HS-5 (cell line): ENCODE results near the gene PODXL.
"Not testable (repeated sequence)": the region's sequence is repeated elsewhere in the genome, so short reads cannot be mapped to it uniquely, and the experiment has no call there.

Experiments
- DNase-seq: peaks from one replicate; pipeline ENCODE4 v3.0.0-alpha.2; 2012; ENCODE audit warnings: low read depth

The PODXL gene

DNA sequence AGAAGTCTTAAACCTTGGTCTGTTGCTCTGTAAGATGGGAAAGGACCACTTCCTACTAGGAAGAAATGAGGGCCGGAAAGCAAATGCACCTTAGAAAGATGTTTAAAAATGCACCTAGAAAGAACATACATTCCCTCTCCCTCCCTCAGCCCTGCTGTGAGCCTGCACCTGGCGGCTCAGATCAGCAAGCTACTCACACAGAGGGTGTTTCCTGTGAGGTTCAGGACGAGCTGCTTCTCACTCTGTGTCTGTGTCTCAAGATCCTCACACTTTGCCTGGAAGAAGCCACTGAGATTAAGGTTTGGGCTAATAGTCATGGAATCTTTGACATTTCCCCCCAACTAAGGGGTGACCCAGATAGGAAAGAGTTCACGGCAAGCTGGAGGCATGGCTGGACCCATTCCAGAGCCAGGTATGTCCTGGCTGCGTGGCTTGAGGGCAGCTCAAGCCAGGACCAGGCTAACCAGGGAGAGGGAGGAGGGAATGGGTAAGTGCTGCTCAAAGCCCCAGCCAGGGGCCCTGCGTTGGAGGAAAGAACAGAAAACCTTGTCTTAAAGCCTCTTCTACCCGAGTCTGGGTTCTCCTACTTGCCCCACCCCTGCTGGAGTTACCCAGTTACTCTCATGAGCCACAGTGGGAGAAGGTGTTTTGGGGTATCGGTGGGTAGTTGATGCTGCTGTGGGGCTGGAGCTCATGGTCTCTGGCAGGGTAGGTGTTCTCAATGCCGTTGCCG is 47.5 kb downstream of the PODXL start:
- no peak for DNase-seq

DNA sequence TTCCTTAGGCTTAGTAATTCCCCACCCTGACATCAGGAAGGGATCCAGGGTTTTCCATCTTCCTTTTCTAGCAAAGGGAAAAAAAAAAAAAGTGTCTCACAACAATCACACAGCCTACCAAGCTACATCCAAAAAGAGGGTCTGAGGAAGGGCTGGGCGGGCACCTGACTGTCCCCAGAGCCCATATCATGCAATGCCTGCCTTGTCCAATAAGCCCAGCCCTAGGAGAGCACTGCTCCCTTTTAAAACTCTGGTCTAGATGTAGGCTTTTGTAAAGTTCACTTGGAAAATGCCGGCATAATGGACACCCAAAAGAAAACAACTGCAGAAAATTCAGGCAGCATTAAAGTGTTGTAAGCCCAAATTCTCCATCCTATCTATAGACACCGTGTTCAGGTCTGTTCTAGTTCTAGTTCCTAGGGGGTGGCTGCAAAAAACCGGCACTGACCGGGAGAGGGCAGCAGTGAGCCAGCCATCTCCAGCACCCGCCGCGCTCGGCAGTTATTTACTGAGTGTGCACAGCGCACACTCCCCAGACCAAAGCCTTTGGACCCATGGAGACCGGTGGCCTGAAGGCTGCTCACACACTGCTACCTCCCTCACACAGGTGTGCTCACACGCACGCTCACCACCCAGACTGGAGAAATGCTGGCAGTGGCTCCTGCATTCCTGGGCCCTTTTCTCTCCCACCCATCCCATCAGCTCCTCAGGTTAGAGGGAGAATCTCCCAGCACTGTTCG is 48.7 kb downstream of the PODXL start:
- DNase-seq = no peak

DNA sequence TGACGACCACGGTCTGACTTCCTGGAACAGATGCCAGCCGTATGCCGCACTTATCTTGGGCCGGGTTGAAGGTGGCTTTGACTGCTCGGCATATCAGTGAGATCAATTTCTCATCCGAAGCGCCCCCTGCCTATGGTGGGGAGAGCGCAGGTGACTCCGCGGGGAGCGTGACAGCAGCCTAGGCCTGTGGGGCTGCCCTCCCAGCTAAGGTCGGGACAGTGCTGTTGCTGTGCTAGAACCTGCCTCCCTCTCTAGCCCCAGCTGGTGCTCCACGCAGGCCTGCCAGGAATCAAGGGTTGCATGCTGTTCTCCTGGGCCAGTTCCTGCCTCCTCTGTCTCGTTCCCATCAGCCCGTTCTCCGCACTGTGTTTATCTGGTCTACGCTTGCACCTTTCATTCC is 49.8 kb downstream of the PODXL start:
- no peak for DNase-seq

DNA sequence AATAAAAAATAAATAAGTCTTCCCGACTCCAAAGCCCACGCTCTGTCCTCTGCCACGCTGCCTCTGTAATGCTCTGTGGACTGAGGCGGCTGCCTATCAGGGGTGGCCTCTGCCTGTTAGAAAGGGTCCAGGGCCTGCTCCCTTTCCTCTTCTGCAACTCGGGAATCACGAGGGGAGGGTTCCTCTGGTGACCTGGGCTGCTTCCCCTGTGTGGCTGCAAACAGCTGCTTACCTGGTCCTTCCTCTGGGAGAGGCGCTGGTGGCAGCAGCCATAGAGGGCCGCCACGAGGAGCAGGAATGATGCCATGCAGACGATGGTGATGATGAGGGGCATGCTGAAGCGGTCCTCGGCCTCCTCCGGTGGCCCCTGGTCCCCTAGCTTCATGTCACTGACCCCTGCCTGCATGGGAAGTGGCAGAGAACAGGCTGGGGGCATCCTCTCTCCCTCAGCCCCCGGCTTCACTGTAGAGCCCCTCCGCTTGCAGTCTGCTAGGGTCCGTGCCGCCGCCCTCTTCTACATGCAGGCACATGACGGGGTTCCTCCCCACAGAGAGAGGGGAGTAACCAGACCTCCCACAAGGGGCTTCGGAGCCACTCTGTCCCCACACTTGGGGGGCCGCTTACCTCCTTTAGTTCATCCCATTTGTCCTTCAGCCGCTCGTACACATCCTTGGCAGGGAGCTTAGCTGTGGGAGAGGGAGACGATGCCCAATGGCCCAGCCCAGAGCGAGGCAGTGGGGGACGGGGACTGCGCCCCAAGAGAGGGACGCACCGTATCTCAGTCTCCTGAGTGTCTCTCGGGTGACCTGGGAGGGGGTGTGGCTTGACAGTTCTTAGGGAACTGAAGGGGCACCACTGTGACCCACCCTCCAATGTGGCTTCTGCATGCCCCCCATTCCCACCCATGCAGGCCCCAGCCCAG is 50.5 kb downstream of the PODXL start:
- DNase-seq = no peak

DNA sequence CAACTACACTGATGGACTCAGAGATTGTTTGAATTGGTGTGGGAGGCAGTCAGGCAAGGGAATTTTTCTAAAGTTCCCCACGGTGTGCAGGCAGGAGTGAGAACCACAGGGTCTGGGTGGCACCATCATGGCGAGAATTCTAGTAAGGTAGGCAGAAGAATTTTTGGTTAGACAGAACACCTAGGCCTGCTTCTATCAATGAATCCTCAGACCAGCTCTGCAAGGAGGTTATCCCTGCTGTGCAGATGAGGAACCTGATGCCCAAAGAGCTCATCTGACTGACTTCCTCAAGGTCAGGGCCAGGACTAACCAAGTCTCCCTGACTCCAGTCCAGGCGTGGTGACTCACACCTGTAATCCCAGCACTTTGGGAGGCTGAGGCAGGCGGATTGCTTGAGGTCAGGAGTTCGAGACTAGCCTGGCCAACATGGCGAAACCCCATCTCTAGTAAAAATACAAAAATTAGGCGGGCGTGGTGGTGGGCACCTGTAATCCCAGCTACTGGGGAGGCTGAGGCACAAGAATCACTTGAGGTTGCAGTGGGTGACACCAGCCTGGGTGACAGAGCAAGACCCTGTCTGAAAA is 51.3 kb downstream of the PODXL start:
- DNase-seq = not testable (repeated sequence)

DNA sequence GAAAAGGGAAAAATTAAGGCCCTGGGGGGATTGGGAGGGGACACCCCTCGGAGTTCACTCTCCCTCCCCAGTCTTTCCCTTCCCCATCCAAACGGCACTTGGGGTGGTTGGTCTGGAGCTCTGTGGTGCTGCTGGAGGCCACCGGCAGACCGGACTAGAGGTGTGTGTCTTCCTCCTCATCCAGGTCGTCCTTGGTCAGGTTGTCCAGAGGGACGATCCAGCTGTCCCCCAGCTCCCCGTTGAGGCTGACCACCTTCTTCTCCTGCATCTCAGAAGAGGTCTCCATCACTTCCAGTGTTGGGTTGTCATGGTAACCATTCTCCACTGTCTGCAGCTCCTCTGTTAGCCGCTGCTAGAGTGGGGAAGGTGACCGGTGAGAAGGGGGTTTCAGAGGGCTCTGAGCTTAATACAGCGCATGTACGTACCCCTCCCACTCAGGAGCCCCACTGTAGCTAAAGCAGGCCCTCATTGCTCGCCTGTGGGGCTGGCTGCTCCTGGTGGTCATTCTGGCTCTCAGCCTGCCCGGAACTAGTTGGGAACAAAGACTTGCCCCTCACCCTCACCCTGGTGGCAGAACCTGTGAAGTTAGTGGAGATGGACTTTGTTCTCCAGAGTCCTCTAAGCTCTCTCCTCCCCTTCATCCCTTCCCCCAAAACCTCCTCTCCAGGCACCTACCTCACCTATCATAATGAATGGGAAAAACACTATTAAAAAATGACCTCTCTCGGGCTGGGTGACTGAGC is 52.1 kb downstream of the PODXL start:
- DNase-seq = no peak

DNA sequence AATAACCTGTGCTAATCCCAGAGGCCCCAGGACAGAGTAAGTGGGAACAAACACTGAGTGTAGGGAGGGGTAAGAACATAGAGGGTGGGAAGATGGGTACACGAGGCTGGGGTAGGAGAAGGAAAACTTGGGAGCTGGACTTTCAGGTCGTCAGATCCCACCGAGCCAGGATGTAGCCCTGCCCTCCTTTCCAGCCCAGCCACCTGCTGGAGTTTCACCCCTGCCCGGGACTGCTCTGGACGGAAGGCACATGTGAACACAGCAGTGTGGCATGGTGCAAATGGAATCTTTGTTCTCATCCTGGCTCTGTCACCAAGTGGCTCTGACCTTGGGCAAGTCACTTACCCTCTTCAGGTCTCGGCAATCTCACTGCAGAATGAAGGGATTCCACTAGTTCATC is 52.8 kb downstream of the PODXL start:
- no peak for DNase-seq

DNA sequence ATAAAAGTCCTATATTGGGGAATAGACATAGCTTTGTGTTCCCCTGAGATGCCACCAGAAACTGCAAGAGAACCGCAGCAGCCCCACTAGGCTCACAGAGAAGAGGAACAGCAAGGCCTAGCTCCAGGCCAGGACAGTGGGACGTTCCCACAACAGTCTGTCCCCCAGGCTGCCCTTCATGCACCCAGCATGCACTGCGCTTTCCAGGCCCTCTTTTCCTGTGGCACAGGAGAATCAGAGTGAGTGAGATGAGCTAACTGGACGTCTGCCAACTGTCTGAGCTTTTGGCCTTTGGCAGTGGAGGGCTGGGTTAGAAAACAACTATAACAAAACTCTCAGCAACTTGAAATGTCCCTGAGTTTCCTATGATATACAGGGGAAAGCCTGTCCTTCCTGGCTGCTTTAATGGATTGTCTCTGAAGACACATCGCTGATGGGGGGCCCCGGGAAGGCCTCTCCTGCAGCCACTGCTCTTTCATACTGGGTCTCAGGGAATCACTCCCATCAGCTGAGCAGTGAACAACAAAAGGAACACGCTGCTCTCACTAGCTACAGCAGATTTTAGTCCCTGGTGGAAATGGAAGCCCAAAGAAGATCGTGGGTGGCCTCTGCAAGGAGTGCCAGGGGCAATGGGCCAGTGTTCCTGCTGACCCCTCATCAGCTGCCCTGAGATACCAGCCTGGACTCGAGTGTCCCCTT is 53.5 kb downstream of the PODXL start:
- DNase-seq = no peak

DNA sequence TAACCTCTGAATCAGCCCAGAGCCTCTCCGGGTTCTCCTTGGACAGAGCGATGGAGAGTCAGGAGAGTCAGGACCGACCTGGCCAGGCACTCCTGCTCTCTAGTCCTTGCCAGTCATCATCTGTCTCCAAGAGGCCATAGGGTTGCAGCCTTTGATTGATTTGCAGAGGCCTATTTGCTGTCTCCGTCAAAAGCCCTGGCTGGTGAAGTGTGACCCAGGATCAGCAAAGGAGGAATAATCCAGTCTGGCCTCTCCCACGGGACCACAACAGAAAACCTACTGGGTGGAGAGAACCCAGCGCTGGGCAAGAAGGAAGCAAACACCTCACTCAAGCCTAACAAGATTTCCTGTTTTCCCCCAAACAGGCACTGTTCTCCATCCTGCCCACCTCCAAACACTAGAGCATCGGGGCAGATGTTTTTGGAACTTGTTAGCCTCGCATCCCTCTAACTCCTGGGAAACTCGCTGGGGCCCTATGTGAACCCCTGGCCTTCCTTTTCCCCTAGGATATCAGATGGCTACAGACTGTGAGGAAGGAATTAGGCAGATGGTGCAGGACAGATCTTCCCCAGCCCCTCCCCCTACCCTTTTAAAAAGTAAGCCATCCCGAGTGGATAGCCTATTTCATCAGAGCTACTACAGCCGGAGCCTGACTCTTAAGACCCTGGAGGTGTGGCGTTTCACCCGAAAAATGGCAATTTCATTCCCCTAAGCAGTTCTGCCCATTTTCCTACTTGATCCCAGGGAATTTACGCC is 54.3 kb downstream of the PODXL start:
- DNase-seq = no peak

DNA sequence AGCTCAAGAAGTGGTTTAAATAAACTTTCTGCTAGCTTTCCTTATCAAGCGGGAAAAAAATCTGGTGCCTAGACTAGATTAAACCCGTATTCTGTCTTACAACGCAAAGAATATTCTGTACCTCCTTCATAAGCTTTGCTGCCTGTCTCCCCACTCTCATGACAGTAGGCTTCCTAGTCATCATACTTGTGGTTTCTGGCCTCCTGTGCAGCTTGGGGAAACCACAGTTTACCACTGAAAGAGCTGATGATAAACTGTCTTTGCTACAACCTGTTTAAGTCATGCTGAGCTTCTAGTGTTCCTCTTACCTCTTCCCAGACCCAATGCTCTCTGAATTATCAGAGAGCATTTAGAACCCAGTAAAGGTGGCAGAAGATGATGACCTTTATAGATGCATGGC is 55.0 kb downstream of the PODXL start:
- no peak for DNase-seq

DNA sequence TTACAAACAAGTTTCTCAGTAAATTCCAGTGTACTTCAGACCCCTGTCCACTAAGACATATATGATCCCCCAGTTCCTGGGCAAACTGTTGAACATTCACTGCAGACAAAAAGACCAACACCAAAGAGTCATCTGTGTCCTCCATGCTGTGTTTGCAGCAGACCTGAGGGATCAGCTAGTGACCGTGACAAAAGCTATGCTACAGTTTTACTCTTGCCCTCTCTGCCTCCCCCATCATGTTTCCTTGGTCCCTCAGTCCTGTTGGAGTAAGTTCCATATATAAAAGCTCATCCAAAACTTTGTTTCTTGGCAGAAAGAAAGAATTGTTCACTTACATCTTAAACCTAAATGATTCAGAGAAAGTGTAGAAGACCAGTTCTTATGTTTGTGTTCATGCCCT is 56.1 kb downstream of the PODXL start:
- no peak for DNase-seq

DNA sequence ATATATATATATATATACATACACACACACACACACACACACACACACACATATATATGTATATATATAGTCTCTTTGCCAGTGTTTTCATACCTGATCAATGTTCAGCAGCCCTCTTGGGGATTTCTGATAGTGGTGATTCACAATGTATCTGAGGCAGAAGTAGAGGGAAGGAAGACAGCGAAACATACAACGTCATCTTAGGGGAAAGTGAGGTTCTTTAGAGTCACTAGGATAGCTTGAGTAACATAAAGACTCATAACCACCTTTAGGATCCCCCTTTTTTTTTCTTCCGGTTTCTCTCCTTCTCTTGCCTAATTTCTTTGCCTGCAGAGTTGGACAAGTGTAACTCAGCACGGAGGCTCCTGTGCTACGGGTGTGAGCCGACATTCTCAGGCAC is 56.6 kb downstream of the PODXL start:
- DNase-seq = no peak

DNA sequence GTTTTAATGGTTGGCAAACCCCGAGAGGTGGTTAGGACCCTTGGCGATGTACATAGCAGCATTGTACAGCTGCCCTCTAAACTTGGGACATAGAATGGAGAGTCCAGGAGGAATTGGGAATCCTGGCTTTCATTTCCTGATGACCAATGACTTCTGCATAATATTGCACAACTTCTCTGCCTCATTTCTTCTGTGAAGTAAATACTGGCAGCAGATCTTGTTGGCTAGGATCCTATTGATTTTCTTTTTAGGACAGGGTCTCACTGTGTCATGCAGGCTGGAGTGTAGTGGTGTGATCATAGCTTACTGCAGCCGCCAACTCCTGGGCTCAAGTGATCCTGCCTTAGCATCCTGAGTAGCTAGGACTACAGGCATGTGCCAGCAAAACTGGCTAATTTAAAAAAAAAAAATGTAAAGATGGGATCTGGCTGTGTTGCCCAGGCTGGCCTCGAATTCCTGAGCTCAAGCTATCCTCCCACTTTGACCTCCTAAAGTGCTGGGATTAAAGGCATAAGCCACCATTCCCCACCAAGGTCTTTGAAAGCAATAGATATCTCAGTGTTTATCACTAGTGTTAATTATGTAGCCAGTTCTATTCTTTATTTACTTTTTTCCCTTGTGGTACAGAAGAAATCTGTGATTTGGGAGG is 58.1 kb downstream of the PODXL start:
- DNase-seq = no peak

DNA sequence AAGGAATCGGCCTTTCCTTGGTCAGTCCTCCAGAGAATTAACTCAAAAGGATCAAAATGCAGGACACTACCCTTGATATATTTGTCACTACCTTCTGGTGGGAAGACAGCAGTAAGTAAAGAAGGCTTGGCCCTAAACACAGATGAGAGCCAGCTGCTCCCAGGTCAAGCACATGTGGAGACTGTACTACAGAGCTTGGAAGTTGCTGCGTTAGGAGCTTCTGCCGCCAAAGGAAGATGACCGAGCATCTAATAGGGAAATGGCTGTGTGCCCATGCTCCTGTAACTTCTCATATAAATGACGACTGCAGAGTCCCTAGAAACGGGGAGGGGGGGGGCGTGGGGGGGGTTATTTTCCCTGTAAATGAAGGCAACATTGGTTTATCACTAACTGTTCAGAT is 59.0 kb downstream of the PODXL start:
- DNase-seq = no peak

DNA sequence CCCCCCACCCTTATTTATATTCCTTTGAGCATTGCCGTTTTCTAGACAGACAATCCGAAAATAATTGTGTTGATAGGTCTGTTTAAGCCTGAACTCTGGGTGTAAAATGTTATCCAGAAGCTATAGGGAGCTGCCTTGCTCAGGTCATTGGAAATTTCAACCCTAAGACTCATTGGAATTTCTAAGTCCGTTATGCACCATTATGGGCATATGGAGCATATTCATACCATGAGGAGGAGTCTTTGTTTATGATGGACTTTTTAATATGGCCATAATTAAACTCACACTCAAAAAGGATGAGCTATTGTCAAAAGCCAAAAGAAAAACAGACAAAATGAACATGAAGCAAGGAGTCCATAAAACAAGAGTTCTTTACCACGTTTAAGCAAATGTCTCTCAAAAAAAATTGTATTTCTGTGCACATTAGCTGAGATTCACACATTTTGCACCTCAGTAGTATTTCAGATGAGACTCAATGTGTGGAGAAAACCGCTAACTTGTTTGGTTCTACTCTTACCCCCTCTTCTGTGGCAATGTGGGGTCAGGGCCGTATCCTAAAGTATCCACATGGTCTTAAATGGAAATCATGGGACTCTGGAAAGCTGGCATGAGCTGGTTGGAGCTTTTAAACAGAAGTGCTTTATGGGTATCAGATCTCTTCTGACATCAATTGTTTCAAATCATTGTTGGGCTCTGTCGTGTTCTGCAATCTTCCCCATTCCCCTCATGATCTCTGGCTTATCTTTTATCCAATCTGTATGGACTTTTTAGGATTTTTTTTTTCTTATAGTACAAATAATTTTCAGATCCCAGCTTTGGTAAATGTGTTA is 60.5 kb downstream of the PODXL start:
- DNase-seq = no peak

DNA sequence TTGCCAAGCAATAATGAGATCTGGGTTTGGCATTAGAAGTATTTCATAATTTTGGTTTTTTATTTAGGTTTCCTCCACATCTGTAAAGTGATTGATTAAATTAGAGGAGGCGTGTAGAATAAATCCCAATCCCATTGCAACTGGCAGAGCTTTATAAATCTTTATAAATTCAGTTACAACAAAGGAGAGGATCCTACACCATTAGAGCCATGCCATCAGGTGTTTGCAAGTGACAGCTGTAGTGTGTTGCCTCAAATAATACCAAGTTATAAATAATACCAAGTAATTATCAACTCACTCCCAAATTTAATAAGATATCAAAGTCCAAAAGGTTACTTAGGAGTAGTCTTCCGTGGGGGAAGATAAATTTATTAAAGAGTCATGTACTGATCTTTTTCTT is 62.2 kb downstream of the PODXL start:
- no peak for DNase-seq

DNA sequence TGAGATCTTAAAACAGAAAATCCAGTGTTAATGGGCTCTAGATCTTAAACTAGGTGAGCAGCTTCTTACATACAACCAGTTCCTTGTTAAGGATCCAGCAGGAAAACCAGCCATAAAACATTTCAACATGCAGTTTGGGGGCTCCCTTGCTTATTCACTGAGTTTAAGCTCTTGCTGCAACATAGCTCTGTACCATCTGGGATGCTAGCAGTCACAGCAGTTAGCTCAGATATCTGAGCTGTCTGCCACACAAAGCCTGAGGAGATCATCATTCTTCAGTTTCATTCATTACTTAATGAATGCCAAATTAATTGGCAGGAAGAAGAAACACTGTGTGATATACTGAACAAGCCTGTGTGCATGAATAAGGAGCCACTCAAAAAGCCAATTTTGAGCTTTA is 62.8 kb downstream of the PODXL start:
- DNase-seq = no peak

DNA sequence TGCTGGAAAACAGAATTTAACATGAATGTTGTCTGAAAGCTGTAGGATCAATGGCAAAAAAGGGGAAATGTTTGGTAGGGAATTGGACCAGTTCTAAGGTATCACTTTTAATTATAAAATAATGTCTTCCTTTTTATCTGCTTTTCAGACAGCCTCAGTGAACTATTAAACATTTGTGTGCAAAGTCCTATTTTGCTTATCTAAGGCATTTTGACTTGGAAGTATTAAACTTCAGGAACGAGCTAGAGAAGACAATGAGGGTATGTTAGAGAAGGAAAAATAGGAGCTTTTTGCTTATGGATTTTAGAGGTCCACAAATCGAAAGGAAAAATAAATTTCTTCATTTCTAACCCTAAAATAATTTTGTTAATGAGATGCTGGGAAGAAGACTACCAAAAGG is 63.3 kb downstream of the PODXL start:
- no peak for DNase-seq

DNA sequence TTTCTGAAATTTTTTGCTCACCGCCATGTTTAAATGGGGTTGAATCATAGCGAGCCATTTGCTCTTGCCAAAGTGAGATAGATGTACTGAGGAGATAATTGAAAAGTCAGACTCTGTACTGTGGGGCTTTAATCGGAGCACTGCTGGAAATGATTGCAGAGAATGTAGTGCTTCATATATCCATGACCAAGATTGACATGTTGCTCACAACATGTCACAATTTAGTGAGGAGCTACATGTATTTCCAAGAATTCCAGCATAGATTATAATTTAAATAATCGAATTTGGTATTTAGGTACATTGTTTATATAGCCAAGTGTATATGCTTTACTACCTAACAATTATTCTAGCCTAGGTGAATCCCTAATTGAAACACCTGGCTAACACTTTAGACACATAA is 66.5 kb downstream of the PODXL start:
- DNase-seq = no peak
